Astrocyte (in vitro differentiated cells and primary cell): Measurements from ENCODE around the gene SYNGR1.

Experiments used
- CTCF ChIP-seq: IDR thresholded peaks from 2 replicates; pipeline ENCODE4 v1.5.1; 2011; ENCODE audit warnings: low read depth, mild to moderate bottlenecking, inconsistent platforms, low read length, moderate library complexity; ENCODE audit not compliant: insufficient read depth
- EZH2 ChIP-seq: IDR thresholded peaks from 2 replicates; pipeline ENCODE4 v1.6.1; 2012; ENCODE audit warnings: mild to moderate bottlenecking, low read length, inconsistent platforms; ENCODE audit not compliant: insufficient read depth

- no peak for TF ChIP-seq CTCF
- no peak for TF ChIP-seq EZH2
Observed at GRCh38 chr22:39309881-39310714, 39.7 kb upstream of the SYNGR1 start.
